GM21526 (cell line): ENCODE results near the gene SMIM29.

Source experiments
- ATAC-seq: cut with Tn5 transposase; IDR thresholded peaks from one replicate; pipeline ENCODE4 v1.9.1; 2021; ENCODE audit warnings: moderate library complexity; ENCODE audit not compliant: unreplicated experiment, low FRiP score

Gene SMIM29

DNA sequence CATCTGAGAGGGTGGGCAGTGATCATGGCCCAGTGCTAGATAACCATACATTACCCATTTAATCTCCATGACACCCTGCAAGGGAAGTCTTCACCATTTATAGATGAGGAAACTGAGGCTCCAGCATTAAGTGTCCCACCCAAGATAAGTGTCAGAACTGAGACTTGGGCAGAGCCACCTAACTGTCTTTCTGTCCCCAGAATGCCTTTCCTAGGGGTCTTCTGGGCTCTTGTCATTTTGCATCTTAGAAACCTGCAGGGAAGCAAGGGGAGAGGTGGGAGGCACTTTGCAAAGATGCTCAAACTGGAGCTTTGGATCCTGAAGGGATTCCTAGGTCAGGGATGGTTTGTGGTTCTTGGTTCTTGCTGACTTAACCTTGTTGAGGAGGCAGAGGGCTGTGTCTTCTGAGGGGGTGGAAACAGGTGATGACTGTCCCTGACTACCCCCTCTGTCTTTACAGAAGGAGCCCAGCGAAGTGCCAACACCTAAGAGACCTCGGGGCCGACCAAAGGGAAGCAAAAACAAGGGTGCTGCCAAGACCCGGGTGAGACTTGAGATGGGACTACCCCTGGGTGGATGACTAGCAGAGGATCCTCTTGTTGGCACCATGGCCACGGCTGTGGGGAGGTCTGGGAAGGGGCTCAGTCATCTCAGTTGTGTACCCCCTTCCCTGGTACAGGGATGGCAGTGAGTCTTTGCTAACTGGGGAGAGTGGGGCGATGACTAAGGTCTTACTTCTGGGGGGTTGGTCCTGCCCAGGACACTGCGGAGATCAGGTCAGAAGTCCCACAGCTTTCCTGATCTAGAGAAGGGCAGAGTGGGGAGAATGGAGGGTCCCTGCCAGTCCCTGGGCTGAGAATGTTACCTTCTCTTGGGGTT lies 6.3 kb downstream of the SMIM29 start:
- no peak for ATAC-seq

GRCh38 chr6:34241351-34242215 lies 7.2 kb downstream of the SMIM29 start:
- ATAC-seq, result no peak

DNA sequence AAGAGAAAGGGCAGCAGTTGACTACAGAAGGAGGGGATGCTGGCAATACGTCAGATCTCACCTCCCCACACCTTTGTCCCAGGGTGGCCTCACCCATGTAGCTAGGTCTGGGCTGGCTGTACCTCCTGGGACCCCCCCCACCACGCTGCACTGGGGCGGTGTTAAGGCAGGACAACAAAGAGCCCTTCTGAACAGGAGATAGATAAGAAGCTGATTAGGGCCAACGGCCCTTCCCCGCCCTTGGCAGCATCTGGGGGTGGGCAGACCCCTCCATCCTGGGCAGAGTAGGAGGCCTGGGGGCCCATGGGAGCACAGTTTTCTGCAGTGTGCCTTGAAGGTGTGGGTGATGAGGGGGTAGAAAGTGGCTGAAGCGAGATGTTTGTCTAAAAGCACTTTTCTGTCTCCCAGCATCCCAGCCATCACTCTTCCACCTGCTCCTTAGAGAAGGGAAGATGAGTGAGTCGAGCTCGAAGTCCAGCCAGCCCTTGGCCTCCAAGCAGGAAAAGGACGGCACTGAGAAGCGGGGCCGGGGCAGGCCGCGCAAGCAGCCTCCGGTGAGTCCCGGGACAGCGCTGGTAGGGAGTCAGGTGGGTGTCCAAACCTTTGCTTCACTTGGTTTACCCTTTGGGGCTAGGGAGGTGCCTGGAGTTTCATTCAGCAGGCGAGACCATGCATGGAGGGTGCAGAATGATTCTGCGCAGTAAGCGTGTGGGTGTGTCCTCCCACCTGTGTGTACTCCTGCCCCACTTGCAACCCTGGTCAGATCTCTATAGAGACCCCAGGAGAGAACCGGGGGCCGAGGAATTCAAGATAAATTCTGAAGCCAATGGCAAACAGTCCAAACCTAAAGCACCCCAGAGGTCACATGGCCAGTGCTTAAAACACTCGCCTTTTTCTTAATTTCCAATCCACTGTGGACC lies 8.2 kb downstream of the SMIM29 start:
- ATAC-seq, result no peak

DNA sequence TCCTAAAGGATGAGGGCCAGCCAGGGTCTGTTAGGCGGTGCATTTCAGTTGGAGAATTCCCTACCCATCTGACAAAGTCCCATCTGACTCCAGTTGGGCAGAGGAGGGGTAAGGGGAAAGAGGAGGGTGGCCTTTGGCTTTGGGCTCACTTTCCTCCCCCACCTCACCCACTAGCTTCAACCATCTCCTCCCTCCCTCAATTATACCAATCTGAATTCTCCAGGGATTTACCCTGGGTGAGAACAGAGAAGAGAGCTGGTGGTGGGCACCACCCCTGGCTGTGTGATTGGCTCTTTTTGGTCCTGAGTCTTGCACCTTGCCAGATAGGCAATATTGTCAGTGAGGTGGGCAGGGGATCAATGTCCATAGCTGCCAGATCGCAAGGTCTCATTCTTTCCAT lies 8.9 kb downstream of the SMIM29 start:
- ATAC-seq, result no peak

DNA sequence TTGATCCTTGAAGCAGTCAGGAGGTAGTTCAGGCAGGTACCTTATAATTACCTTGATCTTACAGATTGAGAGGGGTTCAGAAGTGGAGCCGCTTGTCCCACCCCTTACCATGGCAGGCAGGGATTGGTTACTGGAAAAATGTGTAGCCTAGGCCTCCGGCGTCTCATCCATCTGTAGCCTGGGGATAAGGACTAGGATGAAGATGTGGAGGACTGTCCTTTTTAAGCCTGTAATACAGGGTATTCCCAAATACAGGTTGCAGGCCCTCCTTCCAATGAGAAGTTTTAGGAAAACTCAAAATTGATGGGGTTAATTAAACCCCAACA lies 9.3 kb downstream of the SMIM29 start:
- ATAC-seq, result no peak

DNA sequence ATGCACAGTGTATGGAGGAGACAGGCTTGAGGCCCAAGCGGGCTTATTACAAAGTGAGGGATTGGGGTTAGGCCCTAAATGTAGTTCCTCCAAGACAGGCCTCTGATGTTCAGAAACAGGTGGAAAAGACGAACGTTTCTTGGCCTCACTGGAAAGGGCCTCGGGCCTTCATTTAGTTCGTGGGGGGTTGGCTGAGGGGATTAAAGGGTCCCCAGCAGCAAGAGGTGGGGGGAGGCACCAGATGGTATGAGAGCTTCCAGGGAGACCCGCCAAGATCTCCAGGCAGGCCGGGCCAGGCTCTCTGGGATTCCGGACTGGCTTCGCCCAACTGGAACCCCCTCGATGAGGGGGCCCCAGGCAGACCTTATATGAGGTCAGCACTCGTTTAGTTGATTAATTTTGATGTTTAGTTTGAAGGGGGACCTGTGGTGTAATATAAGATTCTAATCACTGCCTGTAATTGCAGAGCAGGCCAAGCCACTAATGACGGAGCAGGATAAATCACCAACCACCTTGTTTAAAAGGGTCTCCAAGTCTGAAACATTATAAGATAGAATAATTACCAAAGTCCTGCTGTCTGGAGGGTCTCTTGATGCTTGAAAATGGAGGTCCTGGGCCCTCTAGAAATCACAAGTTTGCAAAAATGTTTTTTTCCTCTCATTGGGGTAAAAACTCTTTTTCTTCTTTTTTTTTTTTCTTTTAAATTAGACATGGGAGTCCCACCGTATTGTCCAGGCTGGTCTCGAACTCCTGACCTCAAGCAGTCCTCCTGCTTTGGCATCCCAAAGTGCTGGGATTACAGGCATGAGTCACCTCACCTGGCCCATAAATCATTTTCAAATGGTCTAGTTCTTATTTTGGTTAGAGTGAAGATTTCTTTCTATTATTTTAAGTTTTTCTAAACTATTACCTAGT lies 10.0 kb downstream of the SMIM29 start:
- ATAC-seq, result no peak

DNA sequence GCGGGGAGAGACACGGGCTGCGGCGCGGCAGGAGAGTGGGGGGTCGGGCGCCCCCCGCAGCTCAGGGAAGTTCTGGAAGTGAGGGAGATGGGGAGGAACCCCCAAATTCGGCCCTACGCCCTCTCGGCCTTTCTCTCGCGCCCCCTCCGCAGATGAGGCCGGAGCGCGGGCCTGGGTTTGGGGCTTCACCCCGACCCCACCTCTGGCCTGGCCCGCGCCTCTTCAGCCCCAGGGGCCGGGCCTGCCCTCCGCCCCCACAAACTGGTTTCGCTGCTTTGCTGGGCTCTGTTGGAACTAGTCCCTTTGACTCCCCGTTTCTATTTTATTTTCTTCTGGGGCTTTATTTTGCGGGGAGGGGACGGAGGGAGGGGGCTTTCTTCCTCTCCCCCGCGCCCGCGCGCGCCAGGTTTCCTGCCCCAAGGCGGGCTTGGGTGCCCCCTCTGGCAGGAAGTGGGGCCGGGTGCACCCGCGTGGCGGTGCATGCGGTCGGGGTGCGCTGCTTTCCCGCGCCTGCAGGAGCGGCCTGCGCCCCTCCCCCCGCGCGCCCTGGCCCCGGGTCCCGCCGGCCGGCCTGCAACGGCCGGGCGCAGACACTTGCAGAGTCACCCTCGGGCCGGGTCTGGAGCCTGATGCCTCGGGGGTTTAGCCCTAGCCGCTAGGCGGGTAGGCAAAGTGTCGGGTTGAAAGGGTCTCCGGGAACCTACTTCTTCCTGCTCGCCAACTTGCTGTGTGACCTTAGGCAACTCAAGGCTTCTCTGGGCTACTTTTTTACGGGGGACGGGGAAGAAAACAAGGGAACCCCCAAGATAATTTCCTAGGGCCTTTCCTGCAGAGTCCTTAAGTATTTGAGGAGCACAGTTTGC lies 10.9 kb downstream of the SMIM29 start:
- no peak for ATAC-seq

- no peak for ATAC-seq
Observed at GRCh38 chr6:34237316-34237721, 11.5 kb downstream of the SMIM29 start.

DNA sequence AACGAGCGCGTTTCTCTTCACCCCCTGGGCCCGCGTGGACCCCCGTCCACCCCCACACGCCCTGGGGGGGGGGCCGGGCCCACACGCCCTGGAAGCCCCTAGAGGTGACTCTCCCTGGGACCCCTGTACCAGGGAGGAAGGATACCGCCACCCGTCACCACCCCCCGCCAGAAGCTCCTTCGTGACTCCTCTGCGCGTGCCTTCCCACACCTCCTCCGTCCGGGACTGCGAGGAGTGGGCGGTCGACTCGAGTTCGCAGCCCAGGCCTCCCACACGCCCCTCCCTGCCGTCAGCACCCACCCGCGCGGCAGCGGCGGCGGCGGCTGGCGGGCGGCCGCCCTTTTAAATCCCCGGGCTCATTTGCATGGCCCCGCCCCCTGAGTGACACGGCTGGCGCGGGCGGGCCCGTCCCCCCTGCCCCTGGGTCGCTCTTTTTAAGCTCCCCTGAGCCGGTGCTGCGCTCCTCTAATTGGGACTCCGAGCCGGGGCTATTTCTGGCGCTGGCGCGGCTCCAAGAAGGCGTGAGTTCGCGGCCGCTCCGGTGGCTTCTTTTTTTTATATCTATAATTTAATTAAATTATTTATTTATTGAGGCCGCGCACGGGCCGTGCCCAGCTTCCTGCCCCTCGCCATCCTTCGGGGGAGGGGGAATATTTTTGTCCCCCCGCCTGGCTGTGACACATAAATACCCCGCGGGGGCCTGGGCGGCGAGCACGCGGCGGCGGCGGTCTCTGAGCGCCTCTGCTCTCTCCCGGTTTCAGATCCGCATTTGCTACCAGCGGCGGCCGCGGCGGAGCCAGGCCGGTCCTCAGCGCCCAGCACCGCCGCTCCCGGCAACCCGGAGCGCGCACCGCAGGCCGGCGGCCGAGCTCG lies 12.1 kb downstream of the SMIM29 start, which contains the start of gene HMGA1:
HMGA1 (plus strand) TSS at position 431 of the 873 bp plus-strand sequence. CDS start 3,908 bp downstream, outside the sequence.
- peak; percentile 47 for ATAC-seq

DNA sequence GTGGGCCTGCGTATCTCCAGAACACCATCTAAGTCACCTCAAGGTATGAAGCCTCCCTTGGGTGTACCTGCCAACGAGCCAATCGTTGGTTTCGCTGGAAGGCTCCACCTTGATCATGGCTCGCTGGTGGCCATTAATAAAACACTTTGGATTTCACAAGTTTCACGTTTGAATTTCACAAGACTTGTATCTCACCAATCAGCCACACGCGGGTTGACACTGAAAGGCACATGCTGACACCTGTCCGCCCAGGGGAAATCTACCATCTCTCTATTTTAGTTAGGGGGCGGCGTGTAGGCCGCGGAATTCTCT lies 12.7 kb downstream of the SMIM29 start:
- ATAC-seq, result peak; percentile 8

- ATAC-seq, result no peak
Observed at GRCh38 chr6:34235307-34236130, 13.3 kb downstream of the SMIM29 start.

GRCh38 chr6:34234667-34235306 lies 14.0 kb downstream of the SMIM29 start:
- ATAC-seq, result no peak

- ATAC-seq, result no peak
Observed at GRCh38 chr6:34233867-34234266, 14.9 kb downstream of the SMIM29 start.

DNA sequence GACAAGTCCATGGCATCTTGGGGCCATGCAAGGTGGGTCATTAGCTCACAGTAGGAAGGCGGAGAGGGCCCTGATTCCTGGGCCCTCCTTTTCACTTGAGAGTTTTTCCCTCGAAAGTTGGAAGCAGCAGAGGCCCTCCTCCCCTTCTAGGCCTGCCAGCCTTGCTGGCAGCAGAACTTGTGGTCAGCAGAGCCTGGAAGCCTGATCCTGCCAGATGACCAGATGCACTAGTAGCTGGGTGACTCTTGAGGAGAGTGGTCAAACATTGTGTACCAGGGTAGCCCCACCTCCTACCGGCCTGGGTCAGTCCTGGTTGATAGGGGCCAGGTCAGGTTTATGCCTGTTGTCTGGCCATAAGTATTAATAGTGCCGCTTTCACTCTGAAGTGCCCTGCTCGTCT lies 15.9 kb downstream of the SMIM29 start:
- ATAC-seq, result no peak

DNA sequence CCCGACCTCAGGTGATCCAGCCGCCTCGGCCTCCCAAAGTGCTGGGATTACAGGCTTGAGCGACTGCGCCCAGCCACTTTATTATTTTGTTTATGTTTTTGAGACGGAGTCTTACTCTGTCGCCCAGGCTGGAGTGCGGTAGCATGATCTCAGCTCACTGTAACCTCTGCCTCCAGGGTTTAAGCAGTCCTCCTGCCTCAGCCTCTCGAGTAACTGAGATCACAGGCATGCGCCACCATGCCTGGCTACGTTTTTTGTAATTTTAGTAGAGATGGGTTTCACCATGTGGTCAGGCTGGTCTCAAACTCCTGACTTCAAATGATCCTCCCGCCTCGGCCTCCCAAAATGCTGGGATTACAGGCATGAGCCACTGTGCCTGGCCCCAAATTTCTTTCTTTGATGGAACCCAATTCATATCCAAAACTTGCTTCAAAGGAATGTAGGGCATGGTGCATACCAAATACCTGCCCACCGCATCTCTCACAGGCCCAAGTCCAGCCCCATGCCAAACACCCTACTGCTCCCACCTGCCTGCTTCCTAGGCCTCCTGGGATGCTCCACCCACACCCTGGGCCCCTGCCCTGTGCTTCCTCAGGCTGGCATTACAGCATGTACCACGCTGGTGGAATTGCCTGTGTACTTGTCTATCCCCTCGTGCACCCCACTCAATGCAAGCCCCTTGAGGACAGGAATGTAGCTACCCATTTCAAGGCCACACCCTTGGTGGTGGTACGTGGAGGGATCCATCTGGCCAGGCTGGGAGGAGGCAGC lies 17.1 kb downstream of the SMIM29 start:
- no peak for ATAC-seq
